ENCODE results near the gene GALNT17. TPM values are rescaled to one million over a fixed set of nuclear protein-coding genes. Genes with fewer than 3 reads are reported as not detected.

The GALNT17 gene
- not detected for total RNA-seq

DNA sequence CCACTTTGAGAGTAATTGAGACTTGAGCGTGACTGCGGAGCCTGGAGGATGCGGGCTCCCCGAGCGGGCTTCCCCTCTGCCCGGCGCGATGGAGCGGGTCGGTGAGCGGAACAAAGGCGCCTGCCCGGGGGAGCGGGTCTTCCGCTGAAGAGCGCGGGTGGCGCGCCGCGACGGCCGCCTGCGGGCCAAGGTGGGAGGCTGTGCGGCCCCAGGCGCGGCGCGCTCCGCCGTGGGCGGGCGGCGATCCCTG lies at the start of gene GALNT17:
TSS of gene GALNT17 (plus strand) at position 18 of the 250 bp plus-strand sequence.
- peaks cover 44% of the 10 kb centered on the region for H3K27me3 Mint-ChIP-seq
- H3K4me3 Mint-ChIP-seq: no peak within 1 kb of the TSS
- no peak within 1 kb of the TSS for H3K27ac Mint-ChIP-seq
- H3K9me3 Mint-ChIP-seq: no peaks in the 10 kb centered on the region
- H3K4me1 Mint-ChIP-seq: no peaks in the 10 kb centered on the region
- no peaks in the 10 kb centered on the region for H3K36me3 Mint-ChIP-seq
- DNase-seq: peak; percentile 1

DNA sequence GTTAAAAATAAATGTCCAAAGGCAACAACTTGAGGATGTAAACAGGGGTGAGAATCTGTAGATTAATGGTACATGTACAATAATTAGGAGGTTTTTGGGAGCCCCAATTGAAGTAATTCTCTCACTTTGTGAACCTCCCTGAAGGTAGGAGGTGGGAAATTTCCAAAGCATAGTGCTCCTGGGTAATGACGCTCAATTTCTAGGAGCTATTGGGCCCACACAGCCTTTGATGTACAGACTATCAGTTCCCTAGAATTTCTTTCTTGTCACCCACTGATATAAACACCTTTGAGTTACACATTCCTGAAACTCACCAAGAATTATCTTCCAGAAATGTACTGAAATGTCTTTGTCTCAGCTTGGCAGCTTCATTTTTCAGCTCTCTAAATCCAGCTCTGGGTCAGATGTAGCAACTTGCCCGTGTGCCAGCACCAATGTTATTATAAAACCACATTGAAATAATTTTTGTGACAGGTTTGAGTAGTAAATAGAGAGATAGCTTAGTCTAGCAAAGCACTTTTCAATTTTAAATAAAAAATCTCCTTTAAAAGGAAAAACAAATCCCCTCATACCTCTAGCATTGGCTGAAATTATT lies 36.6 kb upstream of the GALNT17 start:
- Mint-ChIP-seq H3K27ac (no peak overlapping the region), H3K9me3 (peaks cover 22% of the 10 kb centered on the region), H3K4me1 (no peaks in the 10 kb centered on the region), H3K36me3 (no peaks in the 10 kb centered on the region), H3K4me3 (no peak overlapping the region), H3K27me3 (no peaks in the 10 kb centered on the region)
- no peak for DNase-seq

DNA sequence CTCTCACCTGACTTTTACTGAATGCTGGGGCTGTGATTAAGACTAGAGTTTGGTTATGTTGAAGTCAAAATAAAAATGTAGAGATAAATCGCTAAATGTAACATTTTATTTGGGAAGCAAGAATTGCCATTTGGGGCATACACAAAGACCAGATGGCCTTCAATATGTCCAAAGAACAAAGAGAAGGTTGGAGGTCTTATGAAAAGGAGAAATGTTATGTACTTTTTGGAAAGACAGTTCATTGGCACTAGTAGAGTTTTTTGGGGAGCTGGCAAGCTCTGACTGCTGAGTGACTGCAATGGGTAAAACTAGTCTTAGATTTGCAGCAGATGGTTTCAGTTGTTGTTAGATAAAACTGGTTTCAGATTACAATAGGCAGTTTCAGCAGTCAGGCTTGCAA lies 35.6 kb upstream of the GALNT17 start:
- Mint-ChIP-seq H3K27me3 (no peaks in the 10 kb centered on the region), H3K36me3 (no peaks in the 10 kb centered on the region), H3K4me1 (no peaks in the 10 kb centered on the region), H3K27ac (no peak overlapping the region), H3K4me3 (no peak overlapping the region), H3K9me3 (peaks cover 18% of the 10 kb centered on the region)
- no peak for DNase-seq

DNA sequence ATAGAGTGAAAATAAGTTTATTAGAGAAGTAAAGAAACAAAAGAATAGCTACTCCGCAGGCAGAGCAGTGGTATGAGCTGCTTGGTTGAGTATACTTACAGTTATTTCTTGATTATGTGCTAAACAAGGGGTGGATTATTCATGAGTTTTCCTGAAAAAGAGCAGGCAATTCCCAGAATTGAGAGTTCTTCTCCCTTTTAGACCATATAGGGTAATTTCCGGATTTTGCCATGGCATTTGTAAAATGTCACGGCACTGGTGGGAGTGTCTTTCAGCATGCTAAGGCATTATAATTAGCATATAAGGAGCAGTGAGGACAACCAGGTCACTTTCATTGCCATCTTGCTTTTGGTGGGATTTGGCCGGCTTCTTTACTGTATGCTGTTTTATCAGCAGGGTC lies 25.7 kb upstream of the GALNT17 start:
- no peak overlapping the region for H3K27ac Mint-ChIP-seq
- H3K4me1 Mint-ChIP-seq: no peaks in the 10 kb centered on the region
- no peak for DNase-seq
- H3K9me3 Mint-ChIP-seq: peaks cover 4% of the 10 kb centered on the region
- no peaks in the 10 kb centered on the region for H3K27me3 Mint-ChIP-seq
- H3K4me3 Mint-ChIP-seq: no peak overlapping the region
- H3K36me3 Mint-ChIP-seq: no peaks in the 10 kb centered on the region

DNA sequence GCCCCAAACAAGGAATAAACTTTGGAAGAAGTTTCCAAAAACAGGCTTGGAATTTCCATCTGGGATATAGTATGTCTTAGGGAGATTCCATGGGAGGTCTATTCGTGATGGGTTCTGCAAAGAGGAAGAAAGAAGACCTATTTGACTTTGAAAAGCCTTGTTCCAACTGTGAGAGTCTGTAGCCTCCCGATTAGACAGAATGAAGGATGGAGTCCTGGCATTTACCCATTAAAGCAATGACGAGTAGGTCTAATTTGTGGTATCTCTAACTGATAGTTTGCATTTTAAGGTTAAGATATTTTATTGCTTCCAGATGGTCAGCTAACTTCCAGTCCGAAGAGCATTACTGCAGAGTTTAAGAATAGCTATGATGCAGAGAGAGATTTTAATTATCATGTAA lies 19.5 kb upstream of the GALNT17 start:
- Mint-ChIP-seq H3K4me1 (no peaks in the 10 kb centered on the region), H3K4me3 (no peak overlapping the region), H3K9me3 (peaks cover 7% of the 10 kb centered on the region), H3K27me3 (no peaks in the 10 kb centered on the region), H3K27ac (no peak overlapping the region), H3K36me3 (no peaks in the 10 kb centered on the region)
- DNase-seq: no peak

DNA sequence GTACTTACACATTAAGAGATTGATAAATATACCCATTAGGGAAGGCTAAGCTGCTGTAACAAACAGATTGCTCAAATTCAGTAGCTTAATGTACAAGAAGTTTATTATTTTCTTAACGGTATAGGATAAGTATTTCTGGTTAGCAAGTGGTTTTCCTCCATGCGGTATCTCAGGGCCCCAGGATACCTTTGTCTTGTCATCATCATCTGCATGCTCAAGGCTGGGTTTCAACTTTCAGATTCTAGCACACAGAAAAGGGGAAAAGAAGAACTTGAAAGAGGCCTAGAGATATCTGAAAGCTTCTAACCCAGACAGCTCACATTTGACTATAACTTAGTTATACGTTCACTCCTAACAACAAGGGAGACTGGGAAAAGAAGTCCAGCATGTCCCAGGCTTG lies 11.8 kb upstream of the GALNT17 start:
- DNase-seq: no peak
- peaks cover 7% of the 10 kb centered on the region for H3K9me3 Mint-ChIP-seq
- no peaks in the 10 kb centered on the region for H3K27me3 Mint-ChIP-seq
- no peaks in the 10 kb centered on the region for H3K4me1 Mint-ChIP-seq
- no peaks in the 10 kb centered on the region for H3K36me3 Mint-ChIP-seq
- no peak overlapping the region for H3K27ac Mint-ChIP-seq
- H3K4me3 Mint-ChIP-seq: no peak overlapping the region

DNA sequence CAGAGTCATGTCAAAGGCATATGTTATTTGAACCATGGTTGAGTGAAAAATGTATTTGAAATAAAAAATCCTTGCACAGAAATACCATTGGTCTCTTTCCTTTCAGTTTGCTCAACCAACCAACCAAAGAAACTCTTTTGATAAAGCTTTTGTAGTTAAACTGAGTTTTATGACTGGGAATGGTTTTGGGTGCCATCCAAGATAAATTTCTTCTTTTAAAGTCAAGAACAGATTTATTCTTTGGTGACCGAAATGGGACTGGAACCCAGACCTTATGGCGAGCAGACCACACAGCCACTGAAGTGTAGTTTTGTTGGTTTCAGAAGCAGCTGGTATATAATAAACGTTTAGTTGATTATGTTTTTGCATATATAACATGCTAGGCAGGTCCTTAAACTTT lies 2.8 kb upstream of the GALNT17 start:
- H3K9me3 Mint-ChIP-seq: no peaks in the 10 kb centered on the region
- no peak overlapping the region for H3K27ac Mint-ChIP-seq
- peaks cover 37% of the 10 kb centered on the region for H3K27me3 Mint-ChIP-seq
- DNase-seq: no peak
- H3K4me3 Mint-ChIP-seq: no peak overlapping the region
- no peaks in the 10 kb centered on the region for H3K4me1 Mint-ChIP-seq
- no peaks in the 10 kb centered on the region for H3K36me3 Mint-ChIP-seq

DNA sequence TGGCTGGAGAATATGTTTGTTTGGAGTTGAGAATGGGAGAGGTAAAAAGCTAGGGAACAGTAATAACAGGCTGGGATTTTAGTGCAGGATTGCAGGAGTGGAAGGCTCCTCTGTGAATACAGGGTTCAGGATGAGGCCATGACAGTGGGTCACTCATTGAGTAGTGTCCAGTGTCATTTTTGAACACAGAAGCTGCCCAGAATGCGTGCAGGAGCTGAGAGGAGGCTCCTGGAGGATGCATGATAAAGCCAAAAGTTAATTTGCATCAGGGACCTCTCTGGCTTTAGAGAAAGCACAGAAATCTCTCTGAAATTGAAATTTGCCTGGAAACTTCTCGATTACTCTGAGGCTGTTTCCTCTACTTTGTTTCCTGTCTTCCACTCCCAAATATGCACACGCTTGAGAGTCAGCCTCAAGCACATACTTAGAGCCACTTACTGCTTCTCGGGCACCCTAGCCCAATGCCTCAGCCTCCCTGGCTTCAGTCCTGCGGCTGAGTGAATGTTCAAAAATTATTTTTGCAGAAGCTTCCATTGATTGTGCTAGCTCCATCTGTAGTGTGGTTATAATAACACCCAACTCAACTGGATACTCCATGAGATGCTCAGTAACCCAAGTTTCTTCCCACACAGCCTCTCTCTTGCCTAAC lies 1.8 kb upstream of the GALNT17 start:
- Mint-ChIP-seq H3K4me1 (no peaks in the 10 kb centered on the region), H3K27me3 (peaks cover 44% of the 10 kb centered on the region), H3K9me3 (no peaks in the 10 kb centered on the region), H3K27ac (no peak overlapping the region), H3K36me3 (no peaks in the 10 kb centered on the region), H3K4me3 (no peak overlapping the region)
- no peak for DNase-seq

DNA sequence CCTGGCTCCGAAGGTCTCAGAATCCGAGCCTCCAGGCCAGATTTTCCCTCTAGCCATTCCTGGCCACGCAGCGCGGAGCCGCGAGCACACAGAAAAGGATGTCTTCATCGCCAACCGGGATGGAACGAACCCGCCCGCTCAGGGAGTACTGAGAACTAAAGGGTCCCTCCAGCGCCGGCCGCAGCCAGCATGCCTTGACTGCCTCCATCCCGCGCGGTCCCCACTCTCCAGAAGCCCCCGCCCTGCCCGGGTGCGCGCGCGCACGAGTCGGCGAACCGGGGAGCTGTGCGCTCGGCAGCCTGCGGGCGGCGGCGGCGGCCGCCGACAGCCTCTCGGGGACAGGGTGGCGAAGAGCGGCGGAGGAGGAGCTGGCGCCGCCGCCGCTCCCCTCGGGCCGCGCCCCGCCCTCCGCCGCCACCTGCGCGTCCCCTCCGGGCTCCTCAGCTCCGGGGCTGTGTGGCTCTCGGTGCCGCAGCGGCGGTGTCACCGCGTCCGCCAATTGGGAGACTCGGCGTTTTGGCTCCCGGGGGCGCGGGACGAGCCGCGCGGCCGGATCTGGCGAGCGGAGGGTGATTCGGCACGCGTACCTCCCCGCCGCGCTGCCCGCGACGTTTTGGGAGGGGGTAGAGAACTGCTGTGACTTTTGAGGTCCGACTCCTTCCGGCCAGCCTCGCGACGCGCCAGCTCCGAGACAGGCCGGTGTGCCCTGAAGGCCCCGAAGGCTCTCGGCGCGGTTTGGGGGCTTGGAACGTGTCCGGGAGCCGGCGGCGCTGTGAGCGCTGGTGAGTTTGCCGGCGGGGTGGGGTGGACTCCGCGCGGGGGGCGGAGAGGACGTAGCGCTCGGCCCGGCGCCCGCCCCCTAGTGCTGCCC lies 453 bp upstream of the GALNT17 start:
- Mint-ChIP-seq H3K27ac (no peak overlapping the region), H3K4me3 (no peak overlapping the region), H3K9me3 (no peaks in the 10 kb centered on the region), H3K27me3 (peaks cover 44% of the 10 kb centered on the region), H3K36me3 (no peaks in the 10 kb centered on the region), H3K4me1 (no peaks in the 10 kb centered on the region)
- peak; percentile 15 for DNase-seq

DNA sequence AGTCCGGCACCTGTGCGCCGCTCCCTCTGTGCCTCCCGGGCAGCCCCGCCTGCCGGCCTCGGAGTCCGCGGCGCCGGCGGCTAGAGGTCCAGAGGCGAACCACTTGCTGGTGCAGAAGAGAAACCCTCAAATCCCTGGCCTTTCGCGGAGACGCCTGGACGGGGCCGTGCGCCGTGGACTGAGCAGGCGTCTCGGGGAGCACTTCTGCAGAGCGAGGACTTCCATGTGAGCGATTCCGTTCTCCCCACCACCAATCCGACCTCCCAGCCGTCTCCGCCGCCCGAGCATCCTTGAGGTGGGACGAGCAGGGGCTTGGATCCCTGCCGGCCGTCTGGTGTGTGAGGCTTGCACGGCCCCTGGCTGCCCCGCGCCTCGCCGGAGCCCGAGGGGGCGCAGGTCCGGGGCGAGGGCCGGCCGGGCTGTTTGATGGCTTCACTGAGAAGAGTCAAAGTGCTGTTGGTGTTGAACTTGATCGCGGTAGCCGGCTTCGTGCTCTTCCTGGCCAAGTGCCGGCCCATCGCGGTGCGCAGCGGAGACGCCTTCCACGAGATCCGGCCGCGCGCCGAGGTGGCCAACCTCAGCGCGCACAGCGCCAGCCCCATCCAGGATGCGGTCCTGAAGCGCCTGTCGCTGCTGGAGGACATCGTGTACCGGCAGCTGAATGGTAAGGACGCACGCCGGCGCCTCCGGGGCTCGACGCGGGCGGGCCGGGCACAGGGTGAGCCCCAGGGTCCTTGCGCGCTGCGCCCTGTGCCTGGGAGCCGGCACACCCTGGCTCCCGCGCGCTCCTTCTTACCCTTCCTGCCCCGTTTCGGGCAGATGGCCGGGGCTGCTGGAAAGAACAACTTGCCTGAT lies 660 bp downstream of the GALNT17 start:
- Mint-ChIP-seq H3K9me3 (no peaks in the 10 kb centered on the region), H3K4me3 (no peak overlapping the region), H3K36me3 (no peaks in the 10 kb centered on the region), H3K4me1 (no peaks in the 10 kb centered on the region), H3K27ac (no peak overlapping the region), H3K27me3 (peaks cover 44% of the 10 kb centered on the region)
- peak; percentile 0 for DNase-seq

DNA sequence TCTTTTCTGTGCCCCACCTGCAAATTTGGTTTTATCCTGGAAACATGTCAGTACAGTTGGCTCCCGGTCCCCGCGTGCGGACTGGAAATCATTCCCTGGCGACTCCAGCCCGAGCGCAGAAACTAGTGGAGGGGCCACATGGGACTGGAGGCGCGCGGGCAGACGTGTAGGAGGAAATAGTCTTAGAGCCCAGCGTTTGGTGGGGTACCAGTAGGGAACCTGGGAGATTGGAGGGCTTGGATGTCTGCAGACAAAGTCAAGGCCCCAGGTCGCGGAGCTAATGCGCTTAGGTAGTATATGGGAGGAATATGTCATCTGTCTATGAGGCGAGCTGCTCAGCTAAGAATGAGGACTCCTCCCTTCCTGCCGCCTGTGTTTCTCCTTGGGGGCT lies 1.3 kb downstream of the GALNT17 start:
- H3K4me1 Mint-ChIP-seq: no peaks in the 10 kb centered on the region
- H3K36me3 Mint-ChIP-seq: no peaks in the 10 kb centered on the region
- H3K4me3 Mint-ChIP-seq: no peak overlapping the region
- H3K27me3 Mint-ChIP-seq: peaks cover 41% of the 10 kb centered on the region
- DNase-seq: no peak
- no peaks in the 10 kb centered on the region for H3K9me3 Mint-ChIP-seq
- no peak overlapping the region for H3K27ac Mint-ChIP-seq

DNA sequence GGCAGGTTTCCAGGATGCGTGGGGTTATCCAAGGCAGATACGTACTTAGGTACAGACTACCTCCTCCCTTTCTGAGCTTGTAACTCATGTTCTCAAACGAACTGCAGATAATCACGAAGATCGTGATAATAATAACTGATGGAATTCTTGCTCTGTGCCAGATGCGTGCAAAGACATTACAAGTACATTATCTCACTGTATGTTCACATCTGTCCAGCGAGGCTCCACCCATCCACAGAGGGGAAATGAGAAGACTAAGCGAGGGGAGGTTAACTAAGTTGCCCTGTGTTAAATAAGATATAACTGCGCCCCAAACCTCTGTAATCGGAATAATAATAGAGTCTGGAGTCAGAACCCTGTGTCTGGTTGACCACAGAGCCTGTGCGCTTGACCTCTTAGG lies 1.9 kb downstream of the GALNT17 start:
- Mint-ChIP-seq H3K27me3 (peaks cover 39% of the 10 kb centered on the region), H3K4me3 (no peak overlapping the region), H3K27ac (no peak overlapping the region), H3K9me3 (no peaks in the 10 kb centered on the region), H3K4me1 (no peaks in the 10 kb centered on the region), H3K36me3 (no peaks in the 10 kb centered on the region)
- no peak for DNase-seq

DNA sequence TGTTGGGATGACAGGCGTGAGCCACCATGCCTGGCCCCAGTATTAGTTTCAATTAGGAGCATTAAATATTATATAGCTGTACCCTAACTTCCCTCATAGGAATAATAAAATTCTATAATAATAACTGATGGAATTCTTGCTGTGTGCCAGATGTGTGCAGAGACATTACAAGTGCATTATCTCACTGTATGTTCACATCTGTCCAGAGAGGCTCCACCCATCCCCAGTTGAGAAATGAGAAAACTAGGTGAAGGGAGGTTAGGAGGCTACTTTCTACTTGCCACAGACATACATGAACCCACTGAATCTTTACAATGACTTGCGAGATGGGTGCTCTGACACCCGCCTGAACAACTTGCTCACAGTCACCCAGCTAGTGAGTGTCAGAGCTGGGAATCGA lies 3.2 kb downstream of the GALNT17 start:
- H3K9me3 Mint-ChIP-seq: no peaks in the 10 kb centered on the region
- peaks cover 33% of the 10 kb centered on the region for H3K27me3 Mint-ChIP-seq
- H3K36me3 Mint-ChIP-seq: no peaks in the 10 kb centered on the region
- H3K4me1 Mint-ChIP-seq: no peaks in the 10 kb centered on the region
- no peak overlapping the region for H3K27ac Mint-ChIP-seq
- DNase-seq: no peak
- H3K4me3 Mint-ChIP-seq: no peak overlapping the region

DNA sequence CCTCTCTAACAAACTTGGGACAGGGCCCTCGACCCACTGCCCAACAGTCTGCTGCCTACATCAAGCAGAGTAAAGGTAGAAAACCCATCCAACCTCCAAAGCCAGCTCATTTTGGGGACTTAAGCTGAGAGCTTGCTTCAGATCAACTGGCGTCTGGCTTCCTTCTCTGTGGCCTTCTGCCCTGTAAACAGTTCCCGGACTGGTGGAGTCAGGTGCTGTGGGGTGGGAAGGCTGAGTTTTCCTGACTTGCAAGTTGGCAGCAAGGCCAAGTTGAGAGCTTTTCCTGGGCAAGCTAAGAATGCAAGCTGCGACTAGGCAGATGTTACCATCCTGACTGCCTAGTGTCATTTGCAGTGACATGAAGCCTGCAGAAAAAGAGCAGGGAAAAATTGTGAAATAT lies 3.7 kb downstream of the GALNT17 start:
- Mint-ChIP-seq H3K27ac (no peak overlapping the region), H3K4me3 (no peak overlapping the region), H3K9me3 (no peaks in the 10 kb centered on the region), H3K4me1 (no peaks in the 10 kb centered on the region), H3K27me3 (peaks cover 30% of the 10 kb centered on the region), H3K36me3 (no peaks in the 10 kb centered on the region)
- no peak for DNase-seq

DNA sequence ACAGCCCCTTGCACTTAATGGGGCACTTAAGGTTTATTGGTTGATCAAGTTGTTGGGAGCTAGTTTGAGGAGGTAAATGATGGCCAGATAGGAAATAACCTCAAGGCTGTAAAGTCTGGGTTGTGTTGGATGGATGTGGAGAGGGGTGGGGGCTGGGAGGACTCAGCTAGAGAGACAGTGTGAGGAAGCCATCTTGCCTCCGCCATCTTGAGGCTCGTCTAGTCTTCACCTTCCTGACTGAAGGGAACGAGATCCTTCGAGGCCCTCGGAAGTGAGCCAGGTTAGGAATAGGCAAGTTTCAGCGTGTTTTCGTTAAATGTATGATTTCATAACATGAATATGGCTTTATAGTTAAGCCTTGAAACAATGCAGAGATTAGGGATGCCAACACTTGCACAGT lies 5.5 kb downstream of the GALNT17 start:
- Mint-ChIP-seq H3K4me3 (no peak overlapping the region), H3K27me3 (peaks cover 19% of the 10 kb centered on the region), H3K36me3 (no peaks in the 10 kb centered on the region), H3K27ac (no peak overlapping the region), H3K4me1 (no peaks in the 10 kb centered on the region), H3K9me3 (peaks cover 3% of the 10 kb centered on the region)
- no peak for DNase-seq

Measured in activated naive CD8-positive, alpha-beta T cell treated with anti-CD3 and anti-CD28 coated beads for 36 hours (primary cell).